Tibial nerve (tissue), 4 donors: ENCODE results near the gene ZBTB39. TPM values are rescaled to one million over a fixed set of nuclear protein-coding genes. Genes with fewer than 3 reads are reported as not detected.

Experiments
- DNase-seq, 2 donors: peaks; one replicate each; pipeline ENCODE4 v3.0.0-alpha.2; 2019; ENCODE audit warnings: low spot score in 2 of 2
- H3K27ac ChIP-seq, 4 donors: fragments of 200-600 bp; sonication (generic) in 3 of 4; one replicate each; pipeline ENCODE4 v1.5.1; 2017 to 2019; ENCODE audit warnings: mild to moderate bottlenecking in 1 of 4
- H3K27me3 ChIP-seq, 2 donors: fragments of 200-600 bp; sonication (generic) in 1 of 2; one replicate each; pipeline versions ENCODE4 v1.5.1 to v1.6.0; 2017 to 2019
- H3K36me3 ChIP-seq, 3 donors: fragments of 200-600 bp; sonication (generic); one replicate each; pipeline ENCODE4 v1.5.1; 2018 to 2019
- H3K4me1 ChIP-seq, 4 donors: fragments of 200-600 bp; sonication (generic) in 3 of 4; one replicate each; pipeline ENCODE4 v1.5.1; 2017 to 2019
- H3K4me3 ChIP-seq, 4 donors: fragments of 200-600 bp; sonication (generic) in 3 of 4; one replicate each; pipeline ENCODE4 v1.5.1; 2017 to 2019; ENCODE audit warnings: mild to moderate bottlenecking in 1 of 4, moderate library complexity in 1 of 4
- H3K9me3 ChIP-seq, 4 donors: fragments of 200-600 bp; sonication (generic) in 3 of 4; one replicate each; pipeline ENCODE4 v1.5.1; 2017 to 2019
- EP300 ChIP-seq, 2 donors: sonication (generic); formaldehyde crosslinking; IDR thresholded peaks; one replicate each; pipeline ENCODE4 v1.6.1; 2017; ENCODE audit warnings: antibody characterized with exemption in 2 of 2, mild to moderate bottlenecking in 1 of 2
- POLR2A ChIP-seq, 2 donors: fragments of 450-650 bp; IDR thresholded peaks; one replicate each; pipeline ENCODE4 v1.6.1; 2017; ENCODE audit warnings: antibody characterized with exemption in 2 of 2, mild to moderate bottlenecking in 2 of 2, moderate library complexity in 2 of 2
- WGBS, 2 donors: methylation state at CpG; one replicate each; pipeline ENCODE4 v1.1.5; 2018; 5-methylcytosine and 5-hydroxymethylcytosine counted together
- total RNA-seq, 4 donors: library from RNA; depleted of rRNA; stranded (reverse); fragments of >200 nt; gene quantifications; one replicate each; pipeline ENCODE4 v1.1.0, GENCODE V29; 2016
- TF ChIP-seq, protein P1 (sequence below), 5 experiments: fragments of 200-600 bp in 3 of 5; fragments of 450-650 bp in 2 of 5; sonication (generic) in 3 of 5; IDR thresholded peaks; one replicate each; pipeline ENCODE4 v1.5.1; 2016 to 2019; ENCODE audit warnings: antibody characterized with exemption in 5 of 5, mild to moderate bottlenecking in 3 of 5, moderate library complexity in 2 of 5

ZBTB39 gene
- total RNA-seq, 4 donors from 2014 or later, result 3.6 to 6.8 (median 5.4) TPM

DNA sequence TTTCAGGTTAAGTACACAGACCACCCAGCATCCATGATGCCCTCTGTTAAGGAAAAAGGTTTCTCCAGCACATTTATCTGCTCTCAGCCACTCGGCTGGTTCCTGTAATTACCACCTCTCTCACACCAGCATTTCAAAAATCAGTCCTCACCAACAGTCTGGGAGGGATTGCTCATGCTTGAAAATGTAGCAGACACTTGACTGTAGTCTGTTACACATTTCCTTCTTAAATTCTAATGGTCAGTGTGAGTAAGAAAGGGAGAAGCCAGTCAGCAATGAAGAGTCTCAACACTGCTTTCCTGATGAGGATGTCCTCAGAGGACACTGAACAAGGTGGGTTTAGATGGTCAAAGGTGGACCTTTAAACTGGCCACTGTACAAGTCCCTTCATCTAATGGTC, 6.0 kb downstream of the ZBTB39 start:
- TF ChIP-seq, protein P1, sequence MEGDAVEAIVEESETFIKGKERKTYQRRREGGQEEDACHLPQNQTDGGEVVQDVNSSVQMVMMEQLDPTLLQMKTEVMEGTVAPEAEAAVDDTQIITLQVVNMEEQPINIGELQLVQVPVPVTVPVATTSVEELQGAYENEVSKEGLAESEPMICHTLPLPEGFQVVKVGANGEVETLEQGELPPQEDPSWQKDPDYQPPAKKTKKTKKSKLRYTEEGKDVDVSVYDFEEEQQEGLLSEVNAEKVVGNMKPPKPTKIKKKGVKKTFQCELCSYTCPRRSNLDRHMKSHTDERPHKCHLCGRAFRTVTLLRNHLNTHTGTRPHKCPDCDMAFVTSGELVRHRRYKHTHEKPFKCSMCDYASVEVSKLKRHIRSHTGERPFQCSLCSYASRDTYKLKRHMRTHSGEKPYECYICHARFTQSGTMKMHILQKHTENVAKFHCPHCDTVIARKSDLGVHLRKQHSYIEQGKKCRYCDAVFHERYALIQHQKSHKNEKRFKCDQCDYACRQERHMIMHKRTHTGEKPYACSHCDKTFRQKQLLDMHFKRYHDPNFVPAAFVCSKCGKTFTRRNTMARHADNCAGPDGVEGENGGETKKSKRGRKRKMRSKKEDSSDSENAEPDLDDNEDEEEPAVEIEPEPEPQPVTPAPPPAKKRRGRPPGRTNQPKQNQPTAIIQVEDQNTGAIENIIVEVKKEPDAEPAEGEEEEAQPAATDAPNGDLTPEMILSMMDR (IDR thresholded peaks at IDR 0.05), result no peak
- no peak for TF ChIP-seq POLR2A (IDR thresholded peaks at IDR 0.05)
- TF ChIP-seq EP300 (IDR thresholded peaks at IDR 0.05), result no peak
- H3K27me3 ChIP-seq, result no peaks in the 10 kb centered on the region
- H3K4me1 ChIP-seq, result peaks cover 0 to 34% (median 14%) of the 10 kb centered on the region in 4 donors
- WGBS, 2 donors, result 58 to 67% methylated on average over 1 of the region's 1 CpG
- H3K36me3 ChIP-seq, result peaks cover 0 to 87% (median 0%) of the 10 kb centered on the region in 3 donors
- no peak overlapping the region for H3K27ac ChIP-seq
- H3K4me3 ChIP-seq, result no peak overlapping the region
- DNase-seq, result no peak
- no peaks in the 10 kb centered on the region for H3K9me3 ChIP-seq

DNA sequence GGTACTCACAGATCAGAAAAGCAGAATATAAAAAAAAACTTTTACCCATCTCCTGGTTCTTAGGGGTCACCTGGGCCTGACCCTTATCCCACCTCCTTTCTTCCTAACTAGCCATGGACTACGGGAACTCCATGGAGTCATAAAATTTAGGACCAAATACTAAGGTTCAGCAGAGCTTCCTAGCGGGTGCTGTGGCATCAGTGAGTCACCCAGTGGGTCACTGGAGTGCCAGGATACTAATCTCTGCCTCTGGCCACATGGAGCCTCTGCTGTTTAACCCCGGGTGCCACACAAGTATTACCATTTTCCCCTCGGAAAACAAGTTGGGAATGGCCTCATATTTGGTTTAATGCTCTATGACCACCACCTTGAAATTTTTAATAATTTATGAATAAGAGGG, 6.9 kb downstream of the ZBTB39 start:
- no peaks in the 10 kb centered on the region for H3K27me3 ChIP-seq
- TF ChIP-seq POLR2A (IDR thresholded peaks at IDR 0.05) (no peak), EP300 (IDR thresholded peaks at IDR 0.05) (no peak)
- TF ChIP-seq, protein P1 (IDR thresholded peaks at IDR 0.05), result no peak
- no peak for DNase-seq
- H3K4me3 ChIP-seq, result no peak overlapping the region
- no peaks in the 10 kb centered on the region for H3K9me3 ChIP-seq
- H3K36me3 ChIP-seq, result peaks cover 0 to 89% (median 0%) of the 10 kb centered on the region in 3 donors
- WGBS, 2 donors, result 79 to 81% methylated on average over 4 of the region's 4 CpGs
- peaks cover 0 to 25% (median 8%) of the 10 kb centered on the region in 4 donors for H3K4me1 ChIP-seq
- H3K27ac ChIP-seq, result no peak overlapping the region

GRCh38 chr12:56998981-56999380, 7.4 kb downstream of the ZBTB39 start:
- H3K4me1 ChIP-seq, result peaks cover 0 to 21% (median 8%) of the 10 kb centered on the region in 4 donors
- TF ChIP-seq POLR2A (IDR thresholded peaks at IDR 0.05), result no peak
- TF ChIP-seq, protein P1 (IDR thresholded peaks at IDR 0.05), result no peak
- WGBS, 2 donors, result 56 to 57% methylated on average over 4 of the region's 4 CpGs
- peaks cover 0 to 84% (median 0%) of the 10 kb centered on the region in 3 donors for H3K36me3 ChIP-seq
- no peak overlapping the region for H3K27ac ChIP-seq
- H3K27me3 ChIP-seq, result no peaks in the 10 kb centered on the region
- no peak overlapping the region for H3K4me3 ChIP-seq
- H3K9me3 ChIP-seq, result no peaks in the 10 kb centered on the region
- no peak for DNase-seq

- 86 to 89% methylated on average over 6 of the region's 6 CpGs for WGBS, 2 donors
- Histone ChIP-seq H3K4me3 (no peak overlapping the region), H3K27ac (no peak overlapping the region), H3K9me3 (no peaks in the 10 kb centered on the region), H3K4me1 (peaks cover 0 to 19% (median 8%) of the 10 kb centered on the region in 4 donors), H3K27me3 (no peaks in the 10 kb centered on the region), H3K36me3 (peaks cover 0 to 78% (median 0%) of the 10 kb centered on the region in 3 donors)
- no peak for DNase-seq
- TF ChIP-seq POLR2A (IDR thresholded peaks at IDR 0.05) (no peak), EP300 (IDR thresholded peaks at IDR 0.05) (no peak)
- TF ChIP-seq, protein P1 (IDR thresholded peaks at IDR 0.05), result no peak
Observed at GRCh38 chr12:56998316-56998715, 8.0 kb downstream of the ZBTB39 start.

DNA sequence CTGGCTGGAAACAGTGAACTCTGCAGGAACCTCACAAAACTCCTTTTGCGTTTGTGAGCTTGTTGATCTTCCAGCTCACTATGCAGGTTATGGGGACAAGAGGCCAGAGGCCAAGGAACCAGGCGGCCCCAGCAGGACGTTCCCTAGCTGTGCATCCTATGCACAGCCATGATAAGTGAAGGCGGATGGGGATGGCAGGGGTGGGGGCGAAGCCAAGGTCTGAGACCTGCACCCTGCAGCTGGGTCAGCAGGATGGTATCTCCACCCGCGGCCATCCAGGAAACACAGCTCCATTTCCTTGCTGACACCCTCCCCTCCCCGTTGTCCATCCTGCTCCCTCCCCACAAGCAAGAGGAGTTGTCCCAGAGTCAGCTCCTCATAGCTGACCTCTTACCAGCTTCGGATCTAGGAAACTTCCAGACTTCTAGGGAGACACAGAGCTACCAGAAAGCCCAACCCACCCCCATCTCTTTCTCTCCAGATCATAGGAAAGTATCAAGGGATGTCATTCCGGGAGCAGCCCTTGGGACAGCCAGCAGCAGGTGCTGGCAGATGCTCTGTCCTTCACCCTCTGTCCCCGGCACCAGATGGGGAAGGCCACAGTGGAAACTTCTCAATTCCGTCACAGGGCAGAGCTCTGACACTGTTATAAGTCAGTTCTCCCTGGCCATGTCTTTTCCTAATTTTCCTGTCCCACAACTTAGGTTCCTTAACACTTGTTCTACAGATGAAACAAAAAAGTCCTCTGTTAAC, 9.4 kb downstream of the ZBTB39 start:
- Histone ChIP-seq H3K27ac (no peak overlapping the region), H3K36me3 (peaks cover 0 to 64% (median 0%) of the 10 kb centered on the region in 3 donors), H3K4me1 (peaks cover 0 to 16% (median 8%) of the 10 kb centered on the region in 4 donors), H3K4me3 (no peak overlapping the region), H3K27me3 (no peaks in the 10 kb centered on the region), H3K9me3 (no peaks in the 10 kb centered on the region)
- WGBS, 2 donors, result 64 to 74% methylated on average over 12 of the region's 12 CpGs
- no peak for DNase-seq
- TF ChIP-seq EP300 (IDR thresholded peaks at IDR 0.05) (no peak), POLR2A (IDR thresholded peaks at IDR 0.05) (no peak)
- TF ChIP-seq, protein P1 (IDR thresholded peaks at IDR 0.05), result no peak
